ENCODE results near the gene CDC16. TPM values are rescaled to one million over a fixed set of nuclear protein-coding genes. Genes with fewer than 3 reads are reported as not detected.

CDC16 gene
- total and polyA plus RNA-seq, 2 of the 8 experiments (the other 6 are each of a cell fraction or from before 2014, with no cell fraction given): 42.5 to 83.4 TPM

DNA sequence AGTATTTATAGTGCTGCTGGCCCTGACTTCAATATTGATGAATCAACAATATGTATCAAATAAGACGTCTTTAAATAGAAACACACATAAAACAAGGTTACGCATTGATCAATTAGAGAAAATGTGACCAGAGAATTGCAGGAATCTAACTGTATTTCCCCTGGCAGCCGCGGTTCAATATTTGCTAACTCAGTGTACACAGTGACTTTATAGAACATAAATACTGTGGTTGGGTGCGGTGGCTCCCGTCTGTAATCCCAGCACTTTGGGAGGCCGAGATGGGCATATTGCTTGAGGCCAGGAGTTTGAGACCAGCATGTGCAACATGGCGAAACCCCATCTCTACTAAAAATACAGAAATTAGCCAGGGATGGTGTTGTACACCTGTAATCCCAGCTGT lies 23.9 kb downstream of the CDC16 start:
- no peaks in the 10 kb centered on the region for H3K23me2 ChIP-seq (ENCODE audit: low read depth, low read length)
- H4K5ac ChIP-seq (ENCODE audit: insufficient read length, low read depth, low read length): no peak overlapping the region
- no peak overlapping the region for H2BK20ac ChIP-seq (ENCODE audit: low read length)
- H4K8ac ChIP-seq (ENCODE audit: extremely low read depth, insufficient read depth, low read length): no peak overlapping the region
- H3K4me1 ChIP-seq (replicated peaks in 1 of 4; ENCODE audit: control insufficient read depth in 3 of 4, insufficient read depth in 4 of 4, low read length in 3 of 4): peaks cover 0 to 8% (median 2%) of the 10 kb centered on the region in 4 experiments; a peak in 2 of 7 replicates
- FAIRE-seq (no peak), DNase-seq (ENCODE audit: low read depth in 1 of 2, low spot score in 2 of 2) (no peak)
- no peak overlapping the region for H2BK15ac ChIP-seq (ENCODE audit: low read length)
- H4K91ac ChIP-seq (replicated peaks; ENCODE audit: insufficient read length, low read length): no peak overlapping the region
- no peak overlapping the region for H3K4me2 ChIP-seq (ENCODE audit: insufficient read depth in 1 of 2, low read depth in 2 of 2, low read length in 2 of 2)
- H3K18ac ChIP-seq (ENCODE audit: extremely low read depth, low read length): no peak overlapping the region
- no peaks in the 10 kb centered on the region for H3K9me3 ChIP-seq (ENCODE audit: insufficient read depth in 2 of 2, low read depth in 1 of 2, low read length in 1 of 2)
- no peak overlapping the region for H3K56ac ChIP-seq (replicated peaks; ENCODE audit: insufficient read length, low read depth, low read length)
- H3K4me3 ChIP-seq (ENCODE audit: extremely low read depth in 1 of 4, insufficient read depth in 2 of 4, low read depth in 3 of 4, low read length in 4 of 4): no peak overlapping the region
- no peak overlapping the region for H3K23ac ChIP-seq (ENCODE audit: insufficient read length)
- ChIA-PET POLR2A (ENCODE audit: partially characterized antibody) (interaction anchor here (1.0 to 7.5 kb wide), 5 partner anchors 9 to 22 kb away, joined by 3 to 44 read pairs (median 15); partner anchors contain the start of gene UPF3A), CTCF (ENCODE audit: partially characterized antibody) (interaction anchor here (0.7 kb wide), 1 partner anchor 12 kb away, joined by 3 read pairs; no protein-coding TSS in a partner anchor)
- H2BK12ac ChIP-seq (ENCODE audit: low read depth, low read length): no peak overlapping the region
- H4K20me1 ChIP-seq (replicated peaks in 1 of 2; ENCODE audit: control insufficient read depth in 1 of 2, insufficient read depth in 2 of 2, low read length in 2 of 2): peaks cover 2 to 9% of the 10 kb centered on the region in 2 experiments
- 88% methylated on average over 8 of the region's 8 CpGs; no CpG with 5 or more reads in 1 of the 2 experiments for WGBS, 2 experiments (ENCODE audit: extremely low coverage in 1 of 2, insufficient coverage in 1 of 2, insufficient read length in 1 of 2, insufficient replicate concordance in 2 of 2, low coverage in 1 of 2, low lambda C conversion rate in 2 of 2, missing lambda C conversion rate in 1 of 2)
- H3K79me2 ChIP-seq (ENCODE audit: control insufficient read depth in 1 of 2, insufficient read depth in 2 of 2, low read length in 2 of 2): no peaks in the 10 kb centered on the region
- H3K27me3 ChIP-seq (replicated peaks in 1 of 4; ENCODE audit: control insufficient read depth in 3 of 4, extremely low read depth in 1 of 4, insufficient read depth in 3 of 4, low read length in 3 of 4): no peaks in the 10 kb centered on the region
- no peak overlapping the region for H2AK5ac ChIP-seq (ENCODE audit: low read depth, low read length)
- H2BK120ac ChIP-seq (replicated peaks; ENCODE audit: low read depth, low read length): no peak overlapping the region
- no peak overlapping the region for H3K9ac ChIP-seq (replicated peaks in 1 of 4; ENCODE audit: extremely low read depth in 1 of 4, low read depth in 3 of 4, low read length in 3 of 4)
- no peak overlapping the region for H2BK5ac ChIP-seq (ENCODE audit: low read depth, low read length)
- no peak overlapping the region for H3K4ac ChIP-seq (replicated peaks; ENCODE audit: insufficient read length, low read depth, low read length)
- no peak overlapping the region for H3K27ac ChIP-seq (ENCODE audit: low read depth, low read length)
- no peaks in the 10 kb centered on the region for H3K79me1 ChIP-seq (ENCODE audit: low read depth, low read length)
- no peak overlapping the region for H2AFZ ChIP-seq (ENCODE audit: low read length)
- H3K14ac ChIP-seq (ENCODE audit: insufficient read length): no peak overlapping the region
- peaks cover 24 to 86% (median 52%) of the 10 kb centered on the region in 4 experiments for H3K36me3 ChIP-seq (ENCODE audit: control insufficient read depth in 2 of 4, insufficient read depth in 4 of 4, low read length in 3 of 4)
- no peak for TF ChIP-seq TEAD4 (IDR thresholded peaks at IDR 0.05; ENCODE audit: low read depth, low read length)
- no peak for TF ChIP-seq JUND (IDR thresholded peaks at IDR 0.05; ENCODE audit: low read length)
- TF ChIP-seq TBP (IDR thresholded peaks at IDR 0.05; ENCODE audit: low read depth, low read length): no peak
- TF ChIP-seq POLR2AphosphoS5 (IDR thresholded peaks at IDR 0.05; ENCODE audit: low read depth, low read length): no peak
- no peak for TF ChIP-seq POLR2A (IDR thresholded peaks at IDR 0.05; ENCODE audit: control extremely low read depth in 1 of 2, low read depth in 2 of 2, low read length in 2 of 2)
- no peak for TF ChIP-seq CBX5 (IDR thresholded peaks at IDR 0.05; ENCODE audit: low read depth, low read length)
- no peak for TF ChIP-seq TAF7 (optimal IDR thresholded peaks at IDR 0.05; ENCODE audit: borderline replicate concordance, low read depth, low read length)
